ENCODE data around the gene PIP4K2C.

DNA sequence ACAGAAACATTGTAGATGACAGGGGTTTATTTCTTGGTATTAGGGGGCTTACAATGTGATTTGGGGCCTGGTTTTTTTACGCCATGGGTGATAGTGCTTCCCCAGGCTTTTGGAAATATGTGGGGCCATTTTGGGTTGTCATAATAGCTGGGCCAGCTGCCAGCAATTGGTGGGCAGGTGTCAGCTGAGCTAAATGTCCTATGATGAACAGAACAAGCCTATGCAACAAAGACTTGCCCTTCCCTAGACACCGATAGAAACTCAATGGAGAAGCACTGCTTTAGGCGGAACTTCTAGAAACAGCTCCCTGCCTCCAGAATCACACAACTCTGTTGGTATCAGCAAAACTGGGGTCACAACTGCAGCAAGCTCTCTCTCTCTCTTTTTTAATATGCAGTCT, 47.1 kb downstream of the PIP4K2C start:
- TF ChIP-seq, protein P1, sequence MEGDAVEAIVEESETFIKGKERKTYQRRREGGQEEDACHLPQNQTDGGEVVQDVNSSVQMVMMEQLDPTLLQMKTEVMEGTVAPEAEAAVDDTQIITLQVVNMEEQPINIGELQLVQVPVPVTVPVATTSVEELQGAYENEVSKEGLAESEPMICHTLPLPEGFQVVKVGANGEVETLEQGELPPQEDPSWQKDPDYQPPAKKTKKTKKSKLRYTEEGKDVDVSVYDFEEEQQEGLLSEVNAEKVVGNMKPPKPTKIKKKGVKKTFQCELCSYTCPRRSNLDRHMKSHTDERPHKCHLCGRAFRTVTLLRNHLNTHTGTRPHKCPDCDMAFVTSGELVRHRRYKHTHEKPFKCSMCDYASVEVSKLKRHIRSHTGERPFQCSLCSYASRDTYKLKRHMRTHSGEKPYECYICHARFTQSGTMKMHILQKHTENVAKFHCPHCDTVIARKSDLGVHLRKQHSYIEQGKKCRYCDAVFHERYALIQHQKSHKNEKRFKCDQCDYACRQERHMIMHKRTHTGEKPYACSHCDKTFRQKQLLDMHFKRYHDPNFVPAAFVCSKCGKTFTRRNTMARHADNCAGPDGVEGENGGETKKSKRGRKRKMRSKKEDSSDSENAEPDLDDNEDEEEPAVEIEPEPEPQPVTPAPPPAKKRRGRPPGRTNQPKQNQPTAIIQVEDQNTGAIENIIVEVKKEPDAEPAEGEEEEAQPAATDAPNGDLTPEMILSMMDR (IDR thresholded peaks at IDR 0.05): no peak
- no peak for TF ChIP-seq POLR2A (IDR thresholded peaks at IDR 0.05)

All from right lobe of liver (tissue), 4 donors.